Brain pericyte (primary cell): ENCODE measurements around the gene RAB43.

Experiments
- DNase-seq: peaks from one replicate; pipeline ENCODE4 v3.0.0-alpha.2; 2012; ENCODE audit warnings: low read depth, low spot score

The RAB43 gene

DNA sequence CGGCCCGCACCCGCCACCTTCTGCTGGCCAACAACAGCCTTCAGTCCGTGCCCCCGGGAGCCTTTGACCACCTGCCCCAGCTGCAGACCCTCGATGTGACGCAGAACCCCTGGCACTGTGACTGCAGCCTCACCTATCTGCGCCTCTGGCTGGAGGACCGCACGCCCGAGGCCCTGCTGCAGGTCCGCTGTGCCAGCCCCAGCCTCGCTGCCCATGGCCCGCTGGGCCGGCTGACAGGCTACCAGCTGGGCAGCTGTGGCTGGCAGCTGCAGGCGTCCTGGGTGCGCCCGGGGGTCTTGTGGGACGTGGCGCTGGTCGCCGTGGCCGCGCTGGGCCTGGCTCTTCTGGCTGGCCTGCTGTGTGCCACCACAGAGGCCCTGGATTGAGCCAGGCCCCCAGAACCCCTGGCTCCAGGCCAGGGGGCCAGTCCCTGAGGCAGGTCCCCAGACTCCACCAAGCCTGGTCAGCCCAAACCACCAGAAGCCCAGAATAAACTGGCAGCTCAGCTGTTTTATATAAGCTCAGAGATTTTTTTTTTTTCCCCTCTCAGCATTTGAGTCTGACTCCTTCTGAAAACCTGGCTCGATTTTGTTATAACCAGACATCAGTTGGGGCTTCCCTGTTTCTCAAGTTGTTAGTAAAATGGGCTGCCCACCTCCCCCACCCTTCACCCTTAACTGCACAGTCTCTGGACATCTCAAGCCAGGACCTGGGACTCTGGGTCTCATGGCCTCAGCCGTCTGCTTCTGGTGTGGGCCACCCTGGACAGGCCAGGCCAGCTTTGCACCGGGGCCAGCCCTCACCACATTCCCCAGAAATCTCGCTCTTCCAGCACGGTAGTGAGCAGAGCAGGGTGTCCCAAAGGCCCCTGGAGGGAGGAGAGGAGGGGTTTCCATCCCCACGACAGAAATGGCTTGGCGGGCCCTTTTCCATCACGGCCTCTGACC is 59.4 kb downstream of the RAB43 start:
- no peak for DNase-seq

DNA sequence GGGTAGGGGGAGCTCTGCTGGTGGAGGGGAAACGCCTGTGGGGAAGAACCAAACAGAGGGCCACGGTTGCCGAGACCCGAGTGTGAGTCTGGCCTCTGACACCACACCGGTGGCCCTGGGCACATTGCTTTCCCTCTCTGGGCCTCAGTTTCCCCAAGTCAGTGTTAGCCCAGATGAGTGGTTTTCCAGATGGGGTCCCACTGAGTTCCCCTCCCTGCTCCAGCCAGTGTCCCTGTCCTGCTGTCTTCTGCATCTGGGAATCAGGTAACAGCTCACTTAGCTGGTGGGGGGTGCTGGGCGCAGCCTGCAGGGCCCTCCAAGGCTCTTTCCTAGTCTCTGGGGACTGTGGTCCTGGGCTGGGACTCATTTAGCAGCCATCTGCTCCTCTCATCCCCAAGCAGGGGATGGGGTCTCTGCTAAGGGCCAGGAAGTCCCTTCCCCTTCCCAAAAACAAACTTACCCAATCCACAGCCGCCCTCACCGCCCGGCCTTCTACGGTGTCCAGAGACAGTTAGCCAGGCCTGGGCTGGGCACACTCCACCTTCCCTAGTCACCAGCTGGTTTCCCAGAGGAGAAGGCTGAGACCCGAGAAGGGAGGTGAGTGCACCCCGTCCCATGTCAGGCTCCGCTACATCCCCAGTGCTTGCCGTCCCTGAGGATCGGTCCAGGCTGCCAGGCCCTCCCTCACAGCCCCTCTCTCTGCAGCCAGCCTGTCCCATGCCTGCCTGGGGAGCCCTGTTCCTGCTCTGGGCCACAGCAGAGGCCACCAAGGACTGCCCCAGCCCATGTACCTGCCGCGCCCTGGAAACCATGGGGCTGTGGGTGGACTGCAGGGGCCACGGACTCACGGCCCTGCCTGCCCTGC is 60.3 kb downstream of the RAB43 start:
- DNase-seq: no peak

DNA sequence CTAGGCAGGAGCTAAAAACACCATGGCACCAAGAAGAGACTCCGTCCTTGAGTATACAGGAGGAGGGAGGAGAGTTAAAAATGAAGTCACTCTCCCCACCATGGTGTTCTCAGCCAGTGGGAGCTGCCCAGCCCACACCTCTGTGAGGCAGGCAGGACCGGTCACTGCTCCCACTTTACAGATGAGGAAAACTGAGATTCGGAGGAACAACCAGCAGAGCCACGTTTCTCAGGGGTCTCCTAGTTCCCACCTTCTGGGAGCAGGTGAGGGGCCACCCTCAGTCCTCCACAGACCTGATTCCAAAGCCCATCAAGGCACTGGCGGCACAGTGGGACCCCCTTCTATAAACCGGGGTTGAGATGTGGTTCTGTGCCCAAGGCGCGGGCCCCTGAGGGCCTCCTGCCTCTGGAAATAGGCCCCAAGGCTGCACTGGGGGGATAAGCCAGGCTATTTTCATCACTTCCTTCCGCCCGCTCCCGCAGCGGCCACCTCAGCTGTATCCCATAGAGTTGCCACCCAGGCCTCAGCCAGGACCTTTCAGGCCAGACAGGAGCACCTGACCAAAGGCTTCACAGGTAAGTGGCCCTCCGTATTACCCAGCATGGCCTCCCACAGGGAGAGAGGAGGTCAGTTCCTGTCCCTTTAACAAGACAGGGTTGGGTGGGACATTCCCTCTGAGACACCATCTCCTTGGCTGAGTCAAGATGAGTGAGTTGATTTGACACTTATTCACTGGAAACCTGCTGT is 61.2 kb downstream of the RAB43 start, which contains the start of gene GP9:
Gene GP9, plus strand, starts transcription at position 504 of the 747 bp plus-strand sequence. CDS start 961 bp downstream, outside the sequence.
- DNase-seq: no peak

DNA sequence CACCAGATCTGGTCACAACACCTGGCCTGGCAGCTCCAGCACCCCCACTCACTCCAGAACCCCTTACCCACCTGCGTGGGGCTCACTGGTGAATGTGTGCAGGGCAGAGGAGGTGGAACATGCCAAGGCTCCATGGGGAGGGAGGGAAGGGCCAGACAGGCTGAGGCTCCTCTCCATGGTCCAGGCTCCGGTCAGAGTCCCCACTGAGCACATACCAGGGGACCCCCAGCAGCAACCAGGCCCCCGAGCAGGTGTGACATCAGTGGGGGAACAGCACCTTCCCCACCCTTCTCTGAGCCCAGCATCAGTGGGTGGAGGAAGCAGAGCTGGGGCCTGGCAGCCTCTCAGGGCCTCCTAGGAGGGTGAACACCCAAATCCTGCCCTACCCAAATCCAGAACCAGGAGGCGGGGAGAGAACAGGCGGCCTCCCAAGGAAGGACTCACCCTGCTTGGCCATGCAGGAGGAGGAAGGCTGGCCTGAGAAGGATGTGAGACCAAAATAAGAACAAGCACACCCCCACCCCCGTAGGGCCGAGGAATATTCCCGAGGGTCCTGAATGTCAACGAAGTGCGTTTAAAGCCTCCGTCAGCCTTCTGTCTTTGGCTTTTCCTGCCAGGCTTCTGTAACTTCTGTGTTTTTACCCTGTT is 62.2 kb downstream of the RAB43 start:
- DNase-seq: no peak

DNA sequence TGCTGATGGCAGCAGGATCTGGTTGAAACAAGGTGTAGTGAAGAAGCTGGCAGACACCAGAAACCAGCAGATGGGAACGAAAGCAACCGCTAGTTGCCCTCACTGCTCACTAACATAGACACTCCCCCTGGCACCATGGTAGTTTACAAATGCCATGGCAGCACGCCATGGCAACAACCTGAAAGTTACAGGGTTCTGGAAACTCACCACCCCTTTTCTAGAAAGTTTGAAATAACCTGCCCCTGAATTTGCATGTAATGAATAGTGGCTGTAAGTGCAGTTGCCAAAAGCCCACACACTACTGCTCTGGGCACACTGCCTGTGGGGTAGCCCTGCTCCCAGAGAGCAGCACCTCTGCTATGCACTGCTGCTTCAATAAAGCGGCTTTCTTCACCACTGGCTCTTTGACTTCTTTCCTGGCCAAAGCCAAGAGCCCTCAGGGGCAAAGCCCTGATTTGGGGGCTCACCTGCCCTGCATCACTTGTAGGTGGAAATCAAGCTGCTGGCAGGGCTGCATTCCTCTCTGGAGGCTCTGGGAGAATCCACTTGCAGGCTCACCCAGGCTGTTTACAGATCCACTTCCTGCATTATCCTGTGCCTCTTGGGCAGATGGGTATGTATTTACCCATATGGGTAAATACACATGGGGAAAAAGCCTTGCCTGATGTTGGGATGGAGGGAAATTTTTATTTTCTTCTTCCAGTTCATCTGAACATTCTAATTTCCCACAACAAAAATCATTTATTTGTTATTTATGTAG is 63.0 kb downstream of the RAB43 start:
- no peak for DNase-seq

DNA sequence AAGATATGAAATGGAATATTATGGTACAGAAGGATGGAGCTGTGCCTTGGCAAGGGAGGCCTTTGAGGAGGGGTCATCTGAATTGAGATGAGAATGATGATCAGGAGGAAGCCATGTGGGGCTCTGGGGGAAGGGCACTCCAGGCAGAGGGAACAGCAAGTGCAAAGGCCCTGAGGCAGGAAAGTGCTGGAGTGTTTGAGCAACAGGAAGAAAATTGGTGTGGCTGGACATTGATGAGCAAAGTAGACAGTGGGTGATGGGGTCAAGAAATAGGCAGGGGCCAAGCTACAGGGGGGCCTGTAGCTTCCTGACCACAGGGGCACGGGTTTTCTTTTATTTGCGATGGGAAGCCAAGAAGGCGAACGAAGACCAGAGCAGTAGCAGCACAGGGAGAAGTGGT is 64.4 kb downstream of the RAB43 start:
- DNase-seq: no peak

DNA sequence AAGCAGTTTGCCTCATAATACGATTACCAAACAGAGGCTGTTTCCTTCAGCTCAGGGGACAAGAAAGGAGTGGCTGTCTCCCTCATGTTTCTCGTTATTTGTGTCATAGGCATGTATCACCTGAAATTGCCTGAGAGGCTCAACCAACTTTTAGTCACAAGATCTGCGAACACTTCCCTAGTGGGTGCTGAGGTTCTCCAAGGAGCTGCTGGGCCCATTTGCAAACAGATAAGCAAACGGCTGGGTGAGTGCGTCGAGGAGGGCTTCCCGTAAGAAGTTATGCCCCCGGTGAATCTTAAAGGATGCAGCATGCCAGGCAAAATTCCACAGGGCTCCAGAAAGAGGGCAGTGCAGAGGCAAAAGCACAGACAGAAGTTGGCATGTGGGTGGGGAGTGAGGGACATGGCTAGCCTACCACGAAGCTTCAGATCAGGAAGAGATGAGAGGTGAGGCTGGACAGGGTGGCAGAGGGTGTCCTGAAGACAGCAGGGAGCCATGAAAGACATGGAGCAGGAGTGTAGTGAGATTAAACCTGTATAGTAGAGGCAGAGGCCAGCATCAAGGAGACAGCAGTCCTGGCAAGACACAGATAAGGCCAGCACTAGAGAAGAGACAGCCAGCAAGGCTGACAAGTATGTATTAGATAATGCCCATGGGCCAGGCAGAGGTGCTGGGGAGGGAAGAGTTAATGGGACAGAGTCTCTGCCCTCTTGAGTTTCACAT is 65.0 kb downstream of the RAB43 start:
- no peak for DNase-seq

DNA sequence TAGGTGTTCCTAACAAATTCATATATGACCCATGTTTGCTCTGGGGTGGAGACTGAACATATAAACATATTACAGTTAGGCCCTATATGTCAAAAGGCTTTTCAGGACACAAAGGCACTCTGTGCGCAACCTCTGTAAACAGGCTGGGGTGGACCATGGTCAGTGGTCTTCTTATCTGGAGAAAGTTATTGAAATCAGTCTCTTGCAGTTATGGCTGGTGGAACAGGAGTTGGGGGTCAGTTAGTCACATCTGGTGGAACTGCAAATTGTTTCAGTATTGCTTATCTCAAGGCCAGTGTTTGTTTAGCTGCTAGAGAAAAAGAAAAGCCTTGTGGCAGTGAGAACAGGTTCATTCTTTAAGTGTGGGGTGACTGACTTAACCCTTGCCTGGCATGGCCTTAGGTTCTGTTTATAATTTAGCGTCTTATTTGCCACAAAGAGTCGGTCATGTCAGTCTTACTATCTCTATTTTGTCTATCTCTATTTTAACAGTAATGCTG is 66.9 kb downstream of the RAB43 start:
- DNase-seq: no peak

DNA sequence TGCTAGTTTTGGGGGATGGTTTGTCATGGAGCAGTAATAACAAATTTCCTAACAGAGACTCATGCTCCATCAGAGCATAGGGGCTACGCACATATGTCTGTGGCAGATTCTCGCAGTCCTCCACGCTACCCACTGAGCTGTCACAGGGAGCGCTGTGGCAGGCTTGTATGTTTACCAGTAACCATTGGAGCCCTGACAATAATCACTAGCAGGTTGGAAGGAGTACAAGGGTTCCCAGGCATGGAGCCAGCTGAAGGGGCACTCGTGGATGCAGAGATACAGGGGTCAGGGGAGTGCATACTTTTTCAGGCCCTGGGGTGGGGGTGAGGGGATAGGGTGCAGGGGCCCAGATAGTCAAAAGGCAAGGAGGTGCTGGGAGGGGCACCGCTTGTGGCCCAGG is 68.9 kb downstream of the RAB43 start:
- no peak for DNase-seq

DNA sequence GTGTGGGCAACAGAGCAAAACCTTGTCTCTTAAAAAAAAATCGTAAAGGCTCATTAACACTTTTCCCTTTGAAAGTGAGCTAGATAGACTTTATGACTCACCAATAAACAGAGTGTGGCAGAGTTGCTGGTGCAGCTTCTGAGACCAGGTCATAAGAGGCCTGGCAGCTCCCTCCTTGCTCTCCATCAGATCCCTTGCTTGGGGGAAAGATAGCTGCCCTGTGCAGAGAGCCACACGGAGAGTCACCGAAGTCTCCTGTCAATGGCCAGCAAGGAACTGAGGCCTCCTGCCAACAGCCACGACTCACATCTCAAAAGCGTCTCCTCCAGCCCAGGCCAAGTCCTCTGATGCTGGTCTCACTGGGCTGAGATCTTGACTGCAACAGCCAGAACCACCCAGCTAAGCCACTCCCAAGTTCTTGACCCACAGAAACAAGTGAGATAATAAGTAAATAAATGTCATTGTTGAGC is 69.7 kb downstream of the RAB43 start:
- DNase-seq: no peak

DNA sequence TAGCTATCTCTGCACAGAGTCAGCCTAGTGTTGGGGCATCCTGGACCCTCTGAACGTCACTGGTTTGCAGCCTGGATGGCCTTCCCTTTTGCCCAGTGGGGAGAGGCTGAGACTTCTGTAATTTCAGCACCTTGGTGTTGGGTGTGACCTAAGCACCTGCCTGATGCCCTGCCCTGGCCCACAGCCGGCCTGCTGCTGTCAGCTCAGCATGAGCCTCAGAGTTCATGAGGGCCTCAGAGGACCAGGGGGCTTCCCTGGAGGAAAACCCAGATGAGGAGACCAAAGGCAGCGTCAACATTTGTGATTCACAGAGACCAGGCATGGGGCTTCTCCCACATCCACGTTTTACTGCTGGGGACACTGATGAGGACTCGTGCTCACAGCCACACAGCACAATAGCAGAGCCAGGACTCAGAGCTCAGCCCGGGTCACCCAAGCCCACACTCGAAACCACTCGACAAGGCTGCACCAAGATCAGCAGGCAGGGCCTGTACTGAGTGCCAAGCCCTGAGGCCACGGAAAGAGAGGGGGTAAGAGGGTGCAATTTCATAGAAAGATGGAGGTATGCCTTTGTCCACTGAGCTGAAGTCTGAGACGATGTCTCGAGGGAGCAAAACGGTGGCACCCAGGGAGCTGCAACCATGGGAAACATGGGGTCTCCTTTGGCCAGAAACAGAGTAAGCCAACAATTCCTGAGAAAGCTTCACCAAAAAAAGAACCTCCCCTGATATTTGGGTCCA is 70.9 kb downstream of the RAB43 start:
- DNase-seq: no peak

DNA sequence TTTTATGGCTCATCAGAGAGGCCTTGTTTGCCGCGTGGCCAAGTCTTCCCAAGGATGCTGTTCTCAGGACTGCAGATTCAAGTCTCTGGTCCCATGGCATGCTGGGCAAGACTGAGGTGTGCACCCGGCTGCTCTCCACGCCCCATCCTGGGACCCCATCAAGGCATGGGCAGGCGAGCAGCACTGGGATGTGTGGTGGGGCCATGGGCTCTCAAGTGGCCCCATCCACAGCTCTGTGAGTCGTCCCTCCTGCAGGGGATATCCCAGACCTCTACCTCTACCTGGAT is 74.1 kb downstream of the RAB43 start:
- DNase-seq: no peak

DNA sequence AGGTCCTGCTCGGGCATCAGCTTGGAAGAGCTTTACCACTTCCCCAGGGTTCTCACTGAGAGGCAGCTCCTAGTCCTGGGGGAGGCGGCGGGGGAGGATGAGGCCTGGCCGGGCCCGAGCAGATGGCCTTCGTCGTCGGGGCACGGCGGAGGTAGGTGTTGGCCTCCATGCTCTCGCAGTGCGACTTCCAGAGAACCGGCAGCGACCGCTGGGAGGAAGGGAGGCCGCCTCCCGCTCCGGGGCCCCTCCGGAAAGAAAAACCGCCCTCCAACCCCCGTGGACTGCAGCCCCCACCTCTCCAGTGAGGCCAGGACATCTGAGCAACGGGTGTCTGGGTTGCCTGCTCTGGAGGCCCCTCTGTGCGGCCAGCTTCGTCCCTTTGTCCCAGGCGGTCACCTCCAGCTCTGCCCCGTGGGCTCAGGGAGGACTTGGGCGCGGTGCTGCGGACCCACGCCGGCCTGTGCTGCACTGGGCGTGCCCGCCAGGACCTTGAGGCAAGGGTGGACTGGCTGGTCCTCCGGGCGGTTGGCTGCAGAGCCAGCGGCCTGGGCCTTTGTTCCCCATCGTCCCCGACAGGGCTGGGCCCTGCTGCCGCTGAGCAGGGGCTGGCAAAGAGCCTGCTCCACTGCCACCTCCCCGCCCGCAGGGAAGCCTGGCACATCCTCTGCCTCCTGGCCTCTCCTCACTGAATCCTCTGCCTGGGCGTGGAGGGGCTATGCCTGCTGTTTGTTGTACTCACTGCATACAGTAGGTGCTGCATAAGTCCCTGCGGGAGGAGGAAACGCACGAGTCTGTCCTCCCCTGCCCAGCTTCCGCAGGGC is 74.7 kb downstream of the RAB43 start:
- no peak for DNase-seq

DNA sequence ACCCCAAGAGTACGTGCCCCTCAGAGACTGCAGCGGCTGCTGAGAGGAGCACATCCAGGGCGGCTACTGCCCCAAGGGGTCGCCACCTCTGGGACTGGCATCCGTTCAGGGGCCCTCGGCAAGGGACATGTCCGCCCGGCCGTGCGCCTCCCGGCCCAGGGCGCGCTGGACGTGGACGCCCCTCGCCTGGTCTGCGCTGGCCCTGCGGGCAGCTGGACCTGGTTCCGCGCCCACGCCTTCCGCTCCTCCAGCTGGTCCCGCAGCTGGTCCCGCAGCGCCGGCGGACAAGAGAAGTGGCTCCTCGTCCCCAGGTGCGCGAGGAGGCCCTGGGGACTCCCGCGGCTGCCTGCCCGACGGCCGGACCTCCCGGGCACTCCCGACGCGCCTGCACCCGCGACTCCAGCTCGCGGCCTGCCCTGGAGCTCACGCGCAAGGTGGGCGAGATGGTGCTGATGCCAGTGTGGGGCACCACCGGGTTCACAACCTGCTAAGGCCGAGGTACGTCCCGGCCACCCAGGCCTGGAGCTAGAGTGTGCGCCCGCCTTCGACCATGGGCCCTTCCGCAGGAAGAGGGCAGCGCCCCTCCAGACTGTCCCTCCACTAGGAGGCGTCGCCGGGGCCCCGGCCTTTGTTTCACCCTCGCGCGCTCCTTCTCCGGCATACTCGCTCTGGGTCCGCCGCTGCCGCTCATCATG is 75.4 kb downstream of the RAB43 start:
- no peak for DNase-seq

DNA sequence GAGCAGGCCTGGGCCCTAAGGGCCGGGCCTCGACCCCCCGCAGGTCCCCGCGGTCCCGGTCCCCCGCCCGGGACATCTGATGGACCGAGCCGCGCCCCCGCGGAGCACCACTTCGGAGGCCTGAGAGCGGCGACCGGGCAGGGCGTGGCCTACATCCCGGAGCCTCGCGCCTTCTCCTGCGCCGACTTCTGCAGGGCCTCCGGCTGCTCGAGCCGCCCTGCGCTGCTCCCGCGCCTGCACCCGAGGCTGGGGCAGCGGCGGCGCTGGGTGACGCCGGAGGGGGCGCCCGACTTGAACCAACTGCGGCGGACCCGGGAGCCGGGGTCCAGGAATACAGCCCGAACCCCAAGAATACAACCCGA is 75.9 kb downstream of the RAB43 start:
- DNase-seq: no peak

DNA sequence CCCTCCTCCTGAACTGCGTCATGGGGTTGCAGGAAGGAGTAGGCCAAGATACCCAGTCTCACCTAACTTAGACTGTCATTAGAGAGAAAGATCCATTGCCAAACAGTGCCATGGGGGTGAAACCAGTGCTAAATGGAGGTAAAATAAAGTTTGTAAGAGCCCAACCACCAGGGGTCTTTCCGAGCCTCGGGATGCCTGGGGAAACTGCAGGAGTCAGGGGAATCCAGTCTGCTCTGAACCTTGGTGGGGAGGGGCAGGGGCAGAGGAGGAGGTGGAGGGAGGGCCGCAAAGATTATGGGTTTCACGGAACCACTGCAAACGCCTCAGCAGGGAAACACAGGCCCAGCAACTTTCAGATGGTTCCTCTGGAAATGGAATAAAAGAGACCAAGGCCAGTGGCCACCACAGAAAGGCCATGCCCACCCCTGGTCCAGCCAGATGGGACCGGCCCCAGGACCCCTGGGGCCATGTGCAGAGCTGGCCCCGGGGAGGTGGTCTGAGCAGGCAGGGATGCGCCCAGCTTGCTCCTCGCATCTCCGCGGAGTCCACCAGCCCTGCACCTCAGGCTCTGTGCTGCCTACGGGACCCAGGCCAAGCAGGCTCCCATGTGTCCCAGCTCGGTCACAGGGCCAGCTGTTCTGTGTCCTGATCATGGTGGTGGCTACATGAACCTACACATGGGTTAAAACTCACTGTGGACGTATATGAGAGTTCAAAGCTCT is 80.9 kb downstream of the RAB43 start:
- no peak for DNase-seq

DNA sequence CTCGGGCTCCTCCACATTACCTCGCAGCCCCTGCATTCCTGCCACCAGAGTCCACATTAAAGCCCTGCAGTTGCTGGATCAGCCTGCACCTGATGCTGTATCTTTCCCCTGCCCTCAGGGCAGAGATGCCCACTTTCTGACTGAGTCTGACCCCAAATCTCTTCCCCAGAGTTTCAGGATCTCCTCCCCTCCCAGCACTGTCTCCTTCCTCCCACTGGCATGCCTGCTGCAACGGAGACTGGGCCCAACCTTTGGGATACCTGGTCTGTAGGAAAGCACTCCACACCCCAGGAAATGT is 81.6 kb downstream of the RAB43 start:
- no peak for DNase-seq
